GM12872 (cell line): ENCODE data around the gene JAM3.

Experiments
- TF ChIP-seq, protein P1 (sequence below): IDR thresholded peaks from 3 replicates; pipeline ENCODE4 v1.5.1; 2011; ENCODE audit warnings: low read depth, mild to moderate bottlenecking, low read length, moderate library complexity; ENCODE audit not compliant: insufficient read depth

JAM3 gene

GRCh38 chr11:134200688-134201087 is 131.8 kb downstream of the JAM3 start:
- TF ChIP-seq, protein P1, sequence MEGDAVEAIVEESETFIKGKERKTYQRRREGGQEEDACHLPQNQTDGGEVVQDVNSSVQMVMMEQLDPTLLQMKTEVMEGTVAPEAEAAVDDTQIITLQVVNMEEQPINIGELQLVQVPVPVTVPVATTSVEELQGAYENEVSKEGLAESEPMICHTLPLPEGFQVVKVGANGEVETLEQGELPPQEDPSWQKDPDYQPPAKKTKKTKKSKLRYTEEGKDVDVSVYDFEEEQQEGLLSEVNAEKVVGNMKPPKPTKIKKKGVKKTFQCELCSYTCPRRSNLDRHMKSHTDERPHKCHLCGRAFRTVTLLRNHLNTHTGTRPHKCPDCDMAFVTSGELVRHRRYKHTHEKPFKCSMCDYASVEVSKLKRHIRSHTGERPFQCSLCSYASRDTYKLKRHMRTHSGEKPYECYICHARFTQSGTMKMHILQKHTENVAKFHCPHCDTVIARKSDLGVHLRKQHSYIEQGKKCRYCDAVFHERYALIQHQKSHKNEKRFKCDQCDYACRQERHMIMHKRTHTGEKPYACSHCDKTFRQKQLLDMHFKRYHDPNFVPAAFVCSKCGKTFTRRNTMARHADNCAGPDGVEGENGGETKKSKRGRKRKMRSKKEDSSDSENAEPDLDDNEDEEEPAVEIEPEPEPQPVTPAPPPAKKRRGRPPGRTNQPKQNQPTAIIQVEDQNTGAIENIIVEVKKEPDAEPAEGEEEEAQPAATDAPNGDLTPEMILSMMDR, result no peak
